ENCODE measurements around the gene ACOT2.
"Not testable (repeated sequence)": the region's sequence is repeated elsewhere in the genome, so short reads cannot be mapped to it uniquely, and the experiment has no call there.

DNA sequence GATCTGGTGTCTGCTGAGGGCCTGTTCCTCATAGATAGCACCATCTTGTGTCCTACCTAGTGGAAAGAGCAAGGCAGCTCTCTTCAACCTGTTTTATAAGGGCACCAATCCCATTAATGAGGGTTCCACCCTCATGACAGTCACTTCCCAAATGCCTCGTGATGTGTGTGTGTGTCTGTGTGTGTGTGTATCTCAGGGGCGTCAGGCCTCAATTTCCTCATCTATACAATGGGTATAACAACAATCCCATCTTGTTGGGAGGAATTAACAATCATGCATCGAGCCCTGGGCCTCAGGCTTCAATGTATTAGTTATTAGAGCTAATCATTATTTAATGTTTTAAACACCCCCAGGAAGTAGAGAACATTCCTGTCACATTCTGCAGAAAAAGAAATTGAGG lies 19.9 kb upstream of the ACOT2 start:
- TF ChIP-seq TAF1 (IDR thresholded peaks at IDR 0.05; ENCODE audit: low read depth, low read length); POLR2AphosphoS5 (IDR thresholded peaks at IDR 0.05; ENCODE audit: low read depth, low read length); POLR2A (IDR thresholded peaks at IDR 0.05; ENCODE audit: low read depth, low read length); POU2F2 (IDR thresholded peaks at IDR 0.05; ENCODE audit: low read depth, low read length); SPI1 (IDR thresholded peaks at IDR 0.05; ENCODE audit: low read depth, low read length); PAX5 (IDR thresholded peaks at IDR 0.05; ENCODE audit: insufficient read depth, low read length, severe bottlenecking): not testable (repeated sequence)
